Psoas muscle (tissue), 8 donors: ENCODE data around the gene DPYSL3. TPM values are rescaled to one million over a fixed set of nuclear protein-coding genes. Genes with fewer than 3 reads are reported as not detected.

Experiments
- ATAC-seq, 4 donors: fragments of 200-7000 bp; cut with Tn5 transposase; one replicate each; pipeline ENCODE4 v1.9.1; 2020; ENCODE audit warnings: moderate library complexity in 3 of 4, mild to moderate bottlenecking in 2 of 4
- DNase-seq, 2 donors: peaks; one replicate each; pipeline ENCODE4 v3.0.0-alpha.2; 2020
- H3K27ac ChIP-seq: fragments of 200-600 bp; one replicate; pipeline ENCODE4 v1.8.0; 2022
- H3K27me3 ChIP-seq, 3 donors: fragments of 200-600 bp in 1 of 3; one replicate each; pipeline versions ENCODE4 v1.6.1 to v1.8.0; 2013 to 2022; ENCODE audit warnings: low read length in 2 of 3, mild to moderate bottlenecking in 2 of 3, moderate library complexity in 1 of 3; ENCODE audit not compliant: insufficient read depth in 3 of 3
- H3K36me3 ChIP-seq, 2 donors: fragments of 200-600 bp in 1 of 2; one replicate each; pipeline versions ENCODE4 v1.6.1 to v1.8.0; 2013 to 2022; ENCODE audit warnings: low read depth in 1 of 2, mild to moderate bottlenecking in 1 of 2, moderate library complexity in 1 of 2; ENCODE audit not compliant: insufficient read depth in 1 of 2
- H3K4me1 ChIP-seq: fragments of 200-600 bp; one replicate; pipeline ENCODE4 v1.8.0; 2022
- H3K4me3 ChIP-seq: fragments of 200-600 bp; one replicate; pipeline ENCODE4 v1.8.0; 2022; ENCODE audit warnings: mild to moderate bottlenecking
- H3K9me3 ChIP-seq: fragments of 200-600 bp; one replicate; pipeline ENCODE4 v1.8.0; 2022
- WGBS, 3 donors: extraction: QIAGEN DNeasy Blood & Tissue Kit; methylation state at CpG; one replicate each; pipeline versions ENCODE4 v1.1.6 to v1.1.7; 2013; 5-methylcytosine and 5-hydroxymethylcytosine counted together
- intact Hi-C, 2 donors: fragments of 100-400 bp; cut with DNase I; formaldehyde crosslinking; loops; one replicate each; pipeline versions ENCODE4 v1.11.0 to v1.14.2; 2022
- polyA plus RNA-seq, 3 donors: library from polyadenylated mRNA; stranded (reverse); fragments of 200-250 nt; gene quantifications; one replicate each; pipeline ENCODE4 v1.2.3, GENCODE V29; 2013
- total RNA-seq, 4 donors: library from RNA; stranded (reverse); fragmentation: NEBNext Ultra II Directional in 2 of 4; extraction: Animal tissue kit (Norgen Biotek cat#: 25700) in 2 of 4; gene quantifications; one replicate each; pipeline versions ENCODE4 v1.2.1 to v1.2.4, GENCODE V29; 2021 to 2023
- TF ChIP-seq, protein P1 (sequence below): fragments of 200-600 bp; IDR thresholded peaks from one replicate; pipeline ENCODE4 v1.8.0; 2022; ENCODE audit warnings: antibody characterized with exemption
- donor health status: healthy with polysubstance abuse.
- donor health status: DM: no; HTN: no; CAD: no; lungs with moderate emphysema.
- donor health status: Bipolar disorder and iron deficiency.
- donor health status: healthy.
- donor health status: DM: yes; HTN: yes; CAD: no.
- donor health status: DM: no; HTN: no; CAD: no.
- donor health status: DM: no; HTN: no; CAD: no.
- donor health status: DM: yes; HTN: yes; CAD: no.

DPYSL3 gene
- total and polyA plus RNA-seq, 7 donors: 8.8 to 58.5 (median 18.0) TPM

DNA sequence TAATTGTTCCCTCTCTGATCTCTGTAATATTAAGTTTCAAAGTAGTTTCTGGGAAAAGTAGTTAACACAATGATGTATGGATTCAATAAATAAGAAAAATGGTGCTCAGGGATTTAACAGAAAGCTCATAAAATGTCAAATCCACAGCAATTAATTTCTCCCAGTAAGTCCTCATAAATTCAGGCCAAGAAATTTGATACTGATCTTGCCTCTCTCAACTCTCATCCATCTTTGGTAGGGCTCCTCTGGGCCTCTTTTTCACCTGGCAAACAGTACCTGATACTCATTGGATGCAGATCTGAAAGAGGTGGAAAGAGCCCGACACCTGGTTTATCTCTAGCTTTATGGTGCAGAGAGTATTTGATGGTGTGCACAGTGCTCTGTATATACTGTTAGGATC lies 168.9 kb downstream of the DPYSL3 start:
- ATAC-seq (no peak), DNase-seq (no peak)
- Histone ChIP-seq H3K36me3 (no peaks in the 10 kb centered on the region), H3K27ac (no peak overlapping the region), H3K9me3 (no peaks in the 10 kb centered on the region), H3K27me3 (no peaks in the 10 kb centered on the region), H3K4me3 (no peak overlapping the region), H3K4me1 (no peaks in the 10 kb centered on the region)
- intact Hi-C loops: no loop called here
- 72 to 79% (median 76%) methylated on average over 1 of the region's 1 CpG for WGBS, 3 donors
- TF ChIP-seq, protein P1, sequence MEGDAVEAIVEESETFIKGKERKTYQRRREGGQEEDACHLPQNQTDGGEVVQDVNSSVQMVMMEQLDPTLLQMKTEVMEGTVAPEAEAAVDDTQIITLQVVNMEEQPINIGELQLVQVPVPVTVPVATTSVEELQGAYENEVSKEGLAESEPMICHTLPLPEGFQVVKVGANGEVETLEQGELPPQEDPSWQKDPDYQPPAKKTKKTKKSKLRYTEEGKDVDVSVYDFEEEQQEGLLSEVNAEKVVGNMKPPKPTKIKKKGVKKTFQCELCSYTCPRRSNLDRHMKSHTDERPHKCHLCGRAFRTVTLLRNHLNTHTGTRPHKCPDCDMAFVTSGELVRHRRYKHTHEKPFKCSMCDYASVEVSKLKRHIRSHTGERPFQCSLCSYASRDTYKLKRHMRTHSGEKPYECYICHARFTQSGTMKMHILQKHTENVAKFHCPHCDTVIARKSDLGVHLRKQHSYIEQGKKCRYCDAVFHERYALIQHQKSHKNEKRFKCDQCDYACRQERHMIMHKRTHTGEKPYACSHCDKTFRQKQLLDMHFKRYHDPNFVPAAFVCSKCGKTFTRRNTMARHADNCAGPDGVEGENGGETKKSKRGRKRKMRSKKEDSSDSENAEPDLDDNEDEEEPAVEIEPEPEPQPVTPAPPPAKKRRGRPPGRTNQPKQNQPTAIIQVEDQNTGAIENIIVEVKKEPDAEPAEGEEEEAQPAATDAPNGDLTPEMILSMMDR: no peak
